Neural cell (in vitro differentiated cells): ENCODE results near the gene RAB28. TPM values are rescaled to one million over a fixed set of nuclear protein-coding genes. Genes with fewer than 3 reads are reported as not detected.
"Not testable (repeated sequence)": the region's sequence is repeated elsewhere in the genome, so short reads cannot be mapped to it uniquely, and the experiment has no call there.

ENCODE experiments used
- H2AFZ ChIP-seq: fragments of 200-600, 300-800 bp; sonication (generic), shearing (Covaris generic); 2 replicates; pipeline ENCODE4 v1.6.0; 2014; ENCODE audit warnings: low read depth, mild to moderate bottlenecking, antibody characterized with exemption, low read length, moderate library complexity
- H3F3A ChIP-seq: fragments of 200-600 bp; shearing (Covaris generic); 2 replicates; pipeline ENCODE4 v1.6.1; 2016; ENCODE audit warnings: mild to moderate bottlenecking, moderate library complexity, mixed read lengths, antibody characterized with exemption, low read length; ENCODE audit not compliant: insufficient read depth, poor library complexity, severe bottlenecking
- H3K27ac ChIP-seq: fragments of 200-600, 300-800 bp; sonication (generic), shearing (Covaris generic); 2 replicates; pipeline ENCODE4 v1.5.1; 2014; ENCODE audit warnings: mild to moderate bottlenecking, low read length, moderate library complexity
- H3K27me3 ChIP-seq: fragments of 300-800, 200-600 bp; sonication (generic), shearing (Covaris generic); 2 replicates; pipeline ENCODE4 v1.6.0; 2014; ENCODE audit warnings: mild to moderate bottlenecking, low read depth, low read length, moderate library complexity; ENCODE audit not compliant: insufficient read depth
- H3K36me3 ChIP-seq: fragments of 300-800, 200-600 bp; sonication (generic), shearing (Covaris generic); 2 replicates; pipeline ENCODE4 v1.5.1; 2014; ENCODE audit warnings: mild to moderate bottlenecking, antibody characterized with exemption, low read length, moderate library complexity; ENCODE audit not compliant: insufficient read depth
- H3K4me2 ChIP-seq: fragments of 300-800, 200-600 bp; sonication (generic), shearing (Covaris generic); 2 replicates; pipeline ENCODE4 v1.6.0; 2014; ENCODE audit warnings: mild to moderate bottlenecking, low read length
- H3K4me3 ChIP-seq: fragments of 300-800, 200-600 bp; sonication (generic), shearing (Covaris generic); 2 replicates; pipeline ENCODE4 v1.5.1; 2014; ENCODE audit warnings: mild to moderate bottlenecking, low read length, moderate library complexity
- H3K79me2 ChIP-seq: fragments of 200-600 bp; shearing (Covaris generic); replicated peaks from 2 replicates; pipeline ENCODE4 v1.6.0; 2014; ENCODE audit warnings: mild to moderate bottlenecking, low read length, moderate library complexity; ENCODE audit not compliant: insufficient read depth
- H3K9ac ChIP-seq: fragments of 300-800, 200-600 bp; sonication (generic), shearing (Covaris generic); 2 replicates; pipeline ENCODE4 v1.6.1; 2016; ENCODE audit warnings: mild to moderate bottlenecking, low read length, mixed read lengths
- H3K9me2 ChIP-seq: fragments of 200-600 bp; shearing (Covaris generic); 2 replicates; pipeline ENCODE4 v1.6.1; 2016; ENCODE audit warnings: mild to moderate bottlenecking, low read length, mixed read lengths; ENCODE audit not compliant: insufficient read depth
- H3K9me3 ChIP-seq: fragments of 200-600, 300-800 bp; sonication (generic), shearing (Covaris generic); 2 replicates; pipeline ENCODE4 v1.6.1; 2016; ENCODE audit warnings: mild to moderate bottlenecking, mixed run types, low read length, moderate library complexity, mixed read lengths
- H4K20me1 ChIP-seq: fragments of 200-600 bp; shearing (Covaris generic); 2 replicates; pipeline ENCODE4 v1.6.1; 2016; ENCODE audit warnings: mild to moderate bottlenecking, mixed run types; ENCODE audit not compliant: insufficient read depth
- EP300 ChIP-seq: fragments of 450-650 bp; conservative IDR thresholded peaks from 2 replicates; pipeline ENCODE4 v1.6.1; 2014; ENCODE audit warnings: antibody characterized with exemption, mild to moderate bottlenecking, moderate library complexity; ENCODE audit not compliant: poor library complexity, severe bottlenecking
- EZH2 ChIP-seq: fragments of 200-600, 300-800 bp; shearing (Covaris generic), sonication (generic); IDR thresholded peaks from 2 replicates; pipeline ENCODE4 v1.6.1; 2014; ENCODE audit warnings: antibody characterized with exemption, low read length, borderline replicate concordance, mild to moderate bottlenecking; ENCODE audit not compliant: insufficient read depth, poor library complexity, severe bottlenecking
- MXI1 ChIP-seq: fragments of 450-650 bp; conservative IDR thresholded peaks from 2 replicates; pipeline ENCODE4 v1.6.1; 2014; ENCODE audit warnings: antibody characterized with exemption, mild to moderate bottlenecking; ENCODE audit not compliant: poor library complexity, severe bottlenecking
- POLR2AphosphoS5 ChIP-seq: IDR thresholded peaks from 2 replicates; pipeline ENCODE4 v1.6.1; 2012
- RAD21 ChIP-seq: fragments of 450-650 bp; conservative IDR thresholded peaks from 2 replicates; pipeline ENCODE4 v1.6.1; 2014; ENCODE audit warnings: antibody characterized with exemption, mild to moderate bottlenecking, moderate library complexity
- SMC3 ChIP-seq: fragments of 450-650 bp; conservative IDR thresholded peaks from 2 replicates; pipeline ENCODE4 v1.6.1; 2014; ENCODE audit warnings: antibody characterized with exemption, mild to moderate bottlenecking, moderate library complexity; ENCODE audit not compliant: poor library complexity
- TAF1 ChIP-seq: IDR thresholded peaks from 2 replicates; pipeline ENCODE4 v1.6.1; 2012; ENCODE audit warnings: low read depth
- polyA plus RNA-seq: library from polyadenylated mRNA; depleted of rRNA; stranded (reverse); fragments of >200 nt; gene quantifications from 2 replicates; pipeline ENCODE4 v1.2.3, GENCODE V29; 2014
- TF ChIP-seq, protein P1 (sequence below): IDR thresholded peaks from 2 replicates; pipeline ENCODE4 v1.6.1; 2012; ENCODE audit warnings: borderline replicate concordance
- TF ChIP-seq, protein P2 (sequence below): fragments of 450-650 bp; IDR thresholded peaks from 2 replicates; pipeline ENCODE4 v1.5.1; 2014; ENCODE audit warnings: antibody characterized with exemption, mild to moderate bottlenecking, moderate library complexity; ENCODE audit not compliant: poor library complexity, severe bottlenecking

RAB28 gene
- polyA plus RNA-seq, 1 donor from 2014 or later: 60.7 TPM

DNA sequence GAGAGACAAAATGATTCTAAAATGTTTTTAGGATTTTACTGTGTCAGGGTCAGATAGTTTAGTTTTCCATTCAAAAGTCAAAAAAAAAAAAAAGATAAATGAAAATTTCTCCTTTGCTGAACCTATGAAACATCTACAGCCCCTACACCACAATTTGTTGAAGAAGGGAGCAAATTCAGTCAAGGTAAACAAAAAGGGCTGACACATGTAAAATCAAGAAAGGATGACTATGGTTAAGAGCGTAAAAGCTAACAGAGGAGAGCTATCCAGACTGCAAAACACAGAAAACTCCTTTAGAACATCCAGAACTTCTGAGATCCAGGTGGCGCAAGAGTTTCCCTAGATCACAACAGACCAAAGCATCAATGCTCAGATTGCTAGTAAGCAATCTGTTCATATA is 72.2 kb downstream of the RAB28 start:
- no peak overlapping the region for H2AFZ ChIP-seq
- no peaks in the 10 kb centered on the region for H4K20me1 ChIP-seq

GRCh38 chr4:13409324-13409723 is 74.8 kb downstream of the RAB28 start:
- H3K27me3 ChIP-seq: no peaks in the 10 kb centered on the region

More for the DNA sequence above, 72.2 kb downstream of the RAB28 start:
- Histone ChIP-seq H3K79me2 (no peaks in the 10 kb centered on the region), H3K27ac (no peak overlapping the region), H3F3A (no peaks in the 10 kb centered on the region), H3K4me2 (no peak overlapping the region), H3K9me3 (peaks cover under 1% of the 10 kb centered on the region), H3K27me3 (no peaks in the 10 kb centered on the region), H3K36me3 (no peaks in the 10 kb centered on the region), H3K9ac (no peak overlapping the region), H3K4me3 (no peak overlapping the region), H3K9me2 (no peaks in the 10 kb centered on the region)
- TF ChIP-seq, protein P1, sequence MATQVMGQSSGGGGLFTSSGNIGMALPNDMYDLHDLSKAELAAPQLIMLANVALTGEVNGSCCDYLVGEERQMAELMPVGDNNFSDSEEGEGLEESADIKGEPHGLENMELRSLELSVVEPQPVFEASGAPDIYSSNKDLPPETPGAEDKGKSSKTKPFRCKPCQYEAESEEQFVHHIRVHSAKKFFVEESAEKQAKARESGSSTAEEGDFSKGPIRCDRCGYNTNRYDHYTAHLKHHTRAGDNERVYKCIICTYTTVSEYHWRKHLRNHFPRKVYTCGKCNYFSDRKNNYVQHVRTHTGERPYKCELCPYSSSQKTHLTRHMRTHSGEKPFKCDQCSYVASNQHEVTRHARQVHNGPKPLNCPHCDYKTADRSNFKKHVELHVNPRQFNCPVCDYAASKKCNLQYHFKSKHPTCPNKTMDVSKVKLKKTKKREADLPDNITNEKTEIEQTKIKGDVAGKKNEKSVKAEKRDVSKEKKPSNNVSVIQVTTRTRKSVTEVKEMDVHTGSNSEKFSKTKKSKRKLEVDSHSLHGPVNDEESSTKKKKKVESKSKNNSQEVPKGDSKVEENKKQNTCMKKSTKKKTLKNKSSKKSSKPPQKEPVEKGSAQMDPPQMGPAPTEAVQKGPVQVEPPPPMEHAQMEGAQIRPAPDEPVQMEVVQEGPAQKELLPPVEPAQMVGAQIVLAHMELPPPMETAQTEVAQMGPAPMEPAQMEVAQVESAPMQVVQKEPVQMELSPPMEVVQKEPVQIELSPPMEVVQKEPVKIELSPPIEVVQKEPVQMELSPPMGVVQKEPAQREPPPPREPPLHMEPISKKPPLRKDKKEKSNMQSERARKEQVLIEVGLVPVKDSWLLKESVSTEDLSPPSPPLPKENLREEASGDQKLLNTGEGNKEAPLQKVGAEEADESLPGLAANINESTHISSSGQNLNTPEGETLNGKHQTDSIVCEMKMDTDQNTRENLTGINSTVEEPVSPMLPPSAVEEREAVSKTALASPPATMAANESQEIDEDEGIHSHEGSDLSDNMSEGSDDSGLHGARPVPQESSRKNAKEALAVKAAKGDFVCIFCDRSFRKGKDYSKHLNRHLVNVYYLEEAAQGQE: no peak
- TF ChIP-seq TAF1: no peak
- no peak for TF ChIP-seq MXI1

DNA sequence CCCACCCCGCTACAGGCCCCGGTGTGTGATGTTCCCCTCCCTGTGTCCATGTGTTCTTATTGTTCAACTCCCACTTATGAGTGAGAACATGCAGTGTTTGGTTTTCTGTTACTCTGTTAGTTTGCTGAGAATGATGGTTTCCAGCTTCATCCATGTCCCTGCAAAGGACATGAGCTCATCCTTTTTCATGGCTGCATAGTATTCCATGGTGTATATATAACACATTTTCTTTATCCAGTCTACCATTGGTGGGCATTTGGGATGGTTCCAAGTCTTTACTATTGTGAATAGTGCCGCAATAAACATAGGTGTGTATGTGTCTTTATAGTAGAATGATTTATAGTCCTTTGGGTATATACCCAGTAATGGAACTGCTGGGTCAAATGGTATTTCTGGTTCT is 78.0 kb downstream of the RAB28 start:
- H3K79me2 ChIP-seq, H2AFZ ChIP-seq, H3K9ac ChIP-seq, H3K27me3 ChIP-seq, H4K20me1 ChIP-seq, H3K4me3 ChIP-seq, H3K4me2 ChIP-seq, H3K9me3 ChIP-seq, H3K36me3 ChIP-seq, H3F3A ChIP-seq, H3K27ac ChIP-seq, H3K9me2 ChIP-seq: not testable (repeated sequence)

More at GRCh38 chr4:13409324-13409723, 74.8 kb downstream of the RAB28 start:
- no peak overlapping the region for H3K9ac ChIP-seq
- H3K79me2 ChIP-seq: no peaks in the 10 kb centered on the region
- H3K9me2 ChIP-seq: no peaks in the 10 kb centered on the region
- no peak overlapping the region for H3K4me3 ChIP-seq
- no peaks in the 10 kb centered on the region for H3K9me3 ChIP-seq
- no peaks in the 10 kb centered on the region for H3K36me3 ChIP-seq
- H2AFZ ChIP-seq: no peak overlapping the region
- no peaks in the 10 kb centered on the region for H4K20me1 ChIP-seq
- no peak overlapping the region for H3K27ac ChIP-seq
- H3K4me2 ChIP-seq: no peak overlapping the region
- no peaks in the 10 kb centered on the region for H3F3A ChIP-seq
- TF ChIP-seq EP300: no peak
- TF ChIP-seq POLR2AphosphoS5: no peak
- TF ChIP-seq RAD21: no peak
- no peak for TF ChIP-seq SMC3
- TF ChIP-seq EZH2: no peak
- TF ChIP-seq TAF1: no peak
- TF ChIP-seq, protein P2, sequence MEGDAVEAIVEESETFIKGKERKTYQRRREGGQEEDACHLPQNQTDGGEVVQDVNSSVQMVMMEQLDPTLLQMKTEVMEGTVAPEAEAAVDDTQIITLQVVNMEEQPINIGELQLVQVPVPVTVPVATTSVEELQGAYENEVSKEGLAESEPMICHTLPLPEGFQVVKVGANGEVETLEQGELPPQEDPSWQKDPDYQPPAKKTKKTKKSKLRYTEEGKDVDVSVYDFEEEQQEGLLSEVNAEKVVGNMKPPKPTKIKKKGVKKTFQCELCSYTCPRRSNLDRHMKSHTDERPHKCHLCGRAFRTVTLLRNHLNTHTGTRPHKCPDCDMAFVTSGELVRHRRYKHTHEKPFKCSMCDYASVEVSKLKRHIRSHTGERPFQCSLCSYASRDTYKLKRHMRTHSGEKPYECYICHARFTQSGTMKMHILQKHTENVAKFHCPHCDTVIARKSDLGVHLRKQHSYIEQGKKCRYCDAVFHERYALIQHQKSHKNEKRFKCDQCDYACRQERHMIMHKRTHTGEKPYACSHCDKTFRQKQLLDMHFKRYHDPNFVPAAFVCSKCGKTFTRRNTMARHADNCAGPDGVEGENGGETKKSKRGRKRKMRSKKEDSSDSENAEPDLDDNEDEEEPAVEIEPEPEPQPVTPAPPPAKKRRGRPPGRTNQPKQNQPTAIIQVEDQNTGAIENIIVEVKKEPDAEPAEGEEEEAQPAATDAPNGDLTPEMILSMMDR: no peak
- TF ChIP-seq, protein P1: no peak
- no peak for TF ChIP-seq MXI1
